Thymus (tissue), 11 donors: ENCODE data around the gene BMS1. TPM values are rescaled to one million over a fixed set of nuclear protein-coding genes. Genes with fewer than 3 reads are reported as not detected.

Experiments
- DNase-seq, 9 donors: peaks; one replicate each; pipeline ENCODE4 v3.0.0-alpha.2; 2013; ENCODE audit warnings: low spot score in 9 of 9, low read depth in 6 of 9, missing footprints in 1 of 9
- H3K27ac ChIP-seq, 2 donors: one replicate each; pipeline ENCODE4 v1.5.1; 2013; ENCODE audit warnings: control low read depth in 1 of 2, low read depth in 1 of 2, low read length in 1 of 2, mild to moderate bottlenecking in 1 of 2, moderate library complexity in 1 of 2
- H3K27me3 ChIP-seq, 2 donors: one replicate each; pipeline ENCODE4 v1.5.1; 2013; ENCODE audit warnings: low read length in 1 of 2; ENCODE audit not compliant: control insufficient read depth in 2 of 2, insufficient read depth in 1 of 2
- H3K36me3 ChIP-seq, 2 donors: one replicate each; pipeline ENCODE4 v1.5.1; 2013; ENCODE audit warnings: low read length in 1 of 2, mild to moderate bottlenecking in 1 of 2, moderate library complexity in 1 of 2; ENCODE audit not compliant: control insufficient read depth in 2 of 2, insufficient read depth in 2 of 2
- H3K4me1 ChIP-seq, 2 donors: one replicate each; pipeline ENCODE4 v1.5.1; 2013; ENCODE audit warnings: low read length in 2 of 2; ENCODE audit not compliant: control insufficient read depth in 2 of 2, insufficient read depth in 2 of 2
- H3K4me3 ChIP-seq, 2 donors: one replicate each; pipeline ENCODE4 v1.5.1; 2013; ENCODE audit warnings: low read length in 2 of 2, control low read depth in 1 of 2, mild to moderate bottlenecking in 1 of 2
- H3K9me3 ChIP-seq, 2 donors: one replicate each; pipeline ENCODE4 v1.5.1; 2013; ENCODE audit warnings: low read length in 1 of 2, mild to moderate bottlenecking in 1 of 2; ENCODE audit not compliant: control insufficient read depth in 2 of 2, insufficient read depth in 1 of 2
- WGBS: extraction: QIAGEN DNeasy Blood & Tissue Kit; methylation state at CpG from one replicate; pipeline ENCODE4 v1.1.7; 2013; 5-methylcytosine and 5-hydroxymethylcytosine counted together
- polyA plus RNA-seq: library from polyadenylated mRNA; stranded (reverse); fragments of 200-250 nt; gene quantifications from one replicate; pipeline ENCODE4 v1.2.3, GENCODE V29; 2013
- total RNA-seq: library from RNA; stranded (reverse); fragments of 120-200 nt; gene quantifications from one replicate; pipeline ENCODE4 v1.2.4, GENCODE V29; 2013
- donor health status: healthy.

The BMS1 gene
- total and polyA plus RNA-seq, 2 donors = 10.1 to 15.0 TPM

DNA sequence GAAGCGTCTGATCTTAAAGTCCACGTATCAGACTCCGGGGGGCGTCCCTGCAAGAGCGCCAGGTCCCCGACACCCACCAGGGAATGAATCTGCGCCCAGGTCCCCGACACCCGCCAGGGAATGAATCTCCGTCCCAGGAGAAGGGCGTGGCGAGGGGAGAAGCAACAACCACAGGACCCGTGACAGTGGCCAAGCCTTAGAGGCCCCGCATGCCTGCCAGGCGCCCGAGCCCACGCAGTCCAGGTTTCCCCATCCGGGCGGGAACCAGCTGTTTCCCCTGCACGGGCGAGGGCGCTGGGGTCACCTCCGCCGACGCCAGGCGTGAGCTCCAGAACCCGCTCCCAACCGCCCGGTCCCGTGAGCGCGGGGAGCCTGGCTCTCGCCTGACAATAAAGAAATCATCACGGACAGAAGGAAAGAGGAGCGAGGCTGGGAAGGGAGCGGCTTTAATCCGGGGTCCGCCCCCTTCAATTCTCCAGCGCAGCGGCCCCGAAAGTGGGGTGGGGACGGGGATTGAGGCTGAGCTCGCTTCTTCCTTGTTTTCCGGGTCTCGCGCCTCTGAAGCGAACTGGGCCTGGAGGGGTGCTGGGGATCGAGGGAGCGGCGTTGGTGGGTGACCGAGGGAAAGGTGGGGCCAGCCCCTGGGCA is 29.0 kb upstream of the BMS1 start:
- peak in 1 of 9 donors; percentile 2 for DNase-seq

DNA sequence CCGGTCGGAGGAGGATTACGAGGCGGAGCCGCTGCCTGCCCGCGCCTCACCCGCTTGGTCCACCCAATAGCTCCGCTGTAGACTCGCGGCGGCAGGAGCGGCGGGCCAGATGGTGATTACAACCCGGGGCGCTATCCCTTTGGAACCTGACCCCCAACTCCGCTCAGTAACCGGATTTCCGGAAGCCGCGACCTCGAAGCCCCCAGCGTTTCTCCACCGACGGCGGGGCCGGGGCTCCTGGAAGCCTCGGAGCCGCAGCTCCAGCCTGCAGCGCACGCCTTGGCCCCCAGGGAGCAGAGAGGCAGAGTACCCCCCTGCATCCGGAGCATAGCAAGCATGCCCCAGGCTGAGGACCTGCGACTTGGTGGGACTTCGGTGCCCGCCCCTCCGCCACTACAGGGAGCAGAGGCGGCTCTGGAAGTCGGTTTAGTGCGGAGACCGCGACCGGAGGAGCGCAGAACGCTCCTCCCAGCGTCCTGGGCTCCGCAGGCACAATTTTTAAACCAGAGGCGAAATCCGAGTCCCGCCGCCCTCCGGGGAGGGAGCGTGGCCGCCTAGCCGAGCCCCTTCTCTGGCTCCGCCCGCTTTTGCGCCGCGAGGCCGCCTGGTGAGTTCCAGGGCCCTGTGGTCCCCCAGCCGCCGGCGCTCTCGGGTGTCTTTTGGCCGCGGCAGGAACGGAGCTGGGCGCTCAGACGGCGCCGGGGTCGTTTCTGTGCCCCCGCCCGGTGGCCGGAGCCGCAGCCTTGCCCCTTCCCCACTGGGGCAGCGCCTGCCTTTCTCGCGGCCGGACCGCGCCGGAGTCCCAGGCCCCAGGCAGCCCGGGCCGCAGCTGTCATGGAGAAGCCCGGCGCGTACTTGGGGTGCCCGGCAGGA is 28.2 kb upstream of the BMS1 start:
- DNase-seq = peak in 2 of 9 donors; percentile 14 to 29

More for the DNA sequence above, 29.0 kb upstream of the BMS1 start:
- peak overlapping the region; percentile 24 to 34 for H3K4me3 ChIP-seq
- H3K4me1 ChIP-seq = peaks cover 3 to 13% of the 10 kb centered on the region in 2 donors
- peaks cover 46 to 74% of the 10 kb centered on the region in 2 donors for H3K27me3 ChIP-seq
- H3K27ac ChIP-seq = no peak overlapping the region
- H3K36me3 ChIP-seq = no peaks in the 10 kb centered on the region
- no peaks in the 10 kb centered on the region for H3K9me3 ChIP-seq
- WGBS = 2% methylated on average over 51 of the region's 51 CpGs

DNA sequence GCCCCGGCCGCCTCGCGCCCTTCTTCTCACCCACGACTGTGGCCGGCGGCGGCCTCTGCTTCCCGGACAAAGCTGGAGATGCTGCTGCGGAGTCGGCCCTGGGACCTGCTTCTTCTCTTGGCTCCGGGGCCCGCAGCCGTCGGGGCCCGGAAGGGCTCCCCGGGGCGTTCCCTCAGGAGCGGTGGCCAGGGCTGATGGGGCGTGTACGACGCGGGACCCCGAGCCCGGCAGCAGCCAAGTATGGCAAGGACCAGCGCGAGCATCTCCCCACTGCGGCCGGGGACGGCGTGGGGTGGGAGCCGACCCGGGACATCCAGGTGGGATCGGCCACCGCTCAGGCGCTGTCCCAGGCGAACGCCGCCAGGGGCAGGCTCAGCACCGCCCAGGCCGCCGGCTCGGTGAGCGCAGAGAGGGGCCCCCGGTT is 27.6 kb upstream of the BMS1 start:
- H3K27ac ChIP-seq = no peak overlapping the region
- peak overlapping the region in 1 of 2 donors; percentile 34 for H3K4me3 ChIP-seq
- H3K9me3 ChIP-seq = no peaks in the 10 kb centered on the region
- H3K36me3 ChIP-seq = no peaks in the 10 kb centered on the region
- H3K4me1 ChIP-seq = peaks cover 3 to 13% of the 10 kb centered on the region in 2 donors
- H3K27me3 ChIP-seq = peaks cover 46 to 74% of the 10 kb centered on the region in 2 donors
- DNase-seq = no peak
- WGBS = 5% methylated on average over 45 of the region's 45 CpGs

More for the DNA sequence above, 28.2 kb upstream of the BMS1 start:
- Histone ChIP-seq H3K9me3 (no peaks in the 10 kb centered on the region), H3K27me3 (peaks cover 46 to 74% of the 10 kb centered on the region in 2 donors), H3K36me3 (no peaks in the 10 kb centered on the region), H3K27ac (no peak overlapping the region), H3K4me1 (peaks cover 3 to 13% of the 10 kb centered on the region in 2 donors), H3K4me3 (peak overlapping the region; percentile 24 to 34)
- WGBS = 2% methylated on average over 89 of the region's 89 CpGs

DNA sequence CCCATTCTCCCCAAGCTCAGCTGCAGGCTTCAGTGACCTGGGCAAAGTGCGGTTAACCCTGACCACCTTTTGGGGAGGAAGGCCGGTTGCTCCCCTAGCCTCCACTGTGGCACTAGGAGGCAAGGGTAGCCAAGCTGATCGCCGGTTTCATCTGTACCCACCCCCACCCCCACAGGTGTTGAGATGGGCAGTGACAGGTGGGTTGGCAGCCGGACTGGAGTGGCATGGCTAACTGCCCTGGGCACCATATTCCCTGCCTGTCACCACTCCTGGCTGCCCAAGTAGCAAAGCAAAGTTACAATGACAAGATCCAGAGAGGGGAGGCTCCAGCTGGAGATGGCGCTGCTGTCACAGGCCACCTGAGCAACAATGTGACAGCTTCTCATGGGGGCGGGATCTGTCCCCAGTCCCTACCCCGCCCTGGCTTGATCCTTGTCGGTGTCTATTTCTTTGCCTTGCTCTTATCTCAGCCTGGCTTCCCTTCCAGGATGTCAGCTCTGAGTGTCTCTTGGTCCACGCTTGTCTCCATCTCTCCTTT is 27.0 kb upstream of the BMS1 start:
- 73% methylated on average over 10 of the region's 10 CpGs for WGBS
- Histone ChIP-seq H3K36me3 (no peaks in the 10 kb centered on the region), H3K4me1 (peaks cover 3 to 13% of the 10 kb centered on the region in 2 donors), H3K4me3 (no peak overlapping the region), H3K27me3 (peaks cover 46 to 74% of the 10 kb centered on the region in 2 donors), H3K9me3 (no peaks in the 10 kb centered on the region), H3K27ac (no peak overlapping the region)
- no peak for DNase-seq

DNA sequence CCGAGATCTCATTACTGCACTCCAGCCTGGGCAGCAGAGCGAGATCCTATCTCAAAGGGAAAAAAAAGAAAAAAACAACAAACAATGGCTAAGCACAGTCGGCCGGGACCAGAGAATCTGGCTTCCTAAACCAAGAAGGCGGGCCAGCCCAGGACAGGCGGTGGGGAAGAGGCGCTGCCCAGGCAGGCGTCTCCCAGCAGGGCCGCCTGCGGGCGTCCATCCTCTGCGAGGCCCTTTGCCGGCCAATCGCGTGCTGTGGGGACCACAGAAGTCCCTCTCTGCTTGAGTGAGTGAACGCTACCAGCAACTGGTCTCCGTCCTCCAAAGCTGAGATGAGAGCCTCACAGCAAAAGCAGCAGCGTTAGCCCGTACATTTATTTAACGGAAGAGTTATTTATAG is 14.7 kb upstream of the BMS1 start:
- peaks cover 2 to 26% of the 10 kb centered on the region in 2 donors for H3K9me3 ChIP-seq
- WGBS = 92% methylated on average over 20 of the region's 20 CpGs
- no peak overlapping the region for H3K4me3 ChIP-seq
- H3K4me1 ChIP-seq = no peaks in the 10 kb centered on the region
- H3K27ac ChIP-seq = no peak overlapping the region
- no peak for DNase-seq
- no peaks in the 10 kb centered on the region for H3K36me3 ChIP-seq
- no peaks in the 10 kb centered on the region for H3K27me3 ChIP-seq

DNA sequence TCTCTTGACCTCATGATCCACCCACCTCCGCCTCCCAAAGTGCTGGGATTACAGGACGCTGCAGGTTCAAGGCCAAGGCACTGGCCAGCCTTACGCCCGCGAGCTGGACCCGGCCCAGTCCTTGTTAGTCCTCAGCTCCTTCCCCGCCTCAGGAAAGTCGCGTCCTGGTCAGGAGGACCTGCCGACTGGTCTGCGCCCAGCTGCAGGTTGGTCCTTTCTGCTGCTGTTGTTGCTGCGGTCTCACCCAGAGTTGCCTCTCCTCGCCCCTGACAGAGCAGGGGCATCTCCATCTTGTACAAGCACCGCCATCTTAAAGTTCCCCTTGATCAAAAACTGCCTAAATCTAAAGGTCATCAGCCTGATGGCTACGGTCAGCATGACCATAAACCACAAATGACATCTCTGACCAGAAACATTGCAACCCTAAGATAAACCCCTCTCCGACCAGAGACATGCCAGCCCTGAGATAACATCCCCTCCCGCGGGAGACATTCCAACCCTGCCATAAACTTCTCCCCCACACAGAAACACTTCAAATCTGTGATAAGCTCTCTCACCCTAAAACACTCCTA is 13.9 kb upstream of the BMS1 start:
- H3K27ac ChIP-seq = no peak overlapping the region
- peaks cover 2 to 30% of the 10 kb centered on the region in 2 donors for H3K9me3 ChIP-seq
- WGBS = 95% methylated on average over 18 of the region's 18 CpGs
- no peaks in the 10 kb centered on the region for H3K27me3 ChIP-seq
- no peak overlapping the region for H3K4me3 ChIP-seq
- no peaks in the 10 kb centered on the region for H3K4me1 ChIP-seq
- DNase-seq = no peak
- H3K36me3 ChIP-seq = no peaks in the 10 kb centered on the region

DNA sequence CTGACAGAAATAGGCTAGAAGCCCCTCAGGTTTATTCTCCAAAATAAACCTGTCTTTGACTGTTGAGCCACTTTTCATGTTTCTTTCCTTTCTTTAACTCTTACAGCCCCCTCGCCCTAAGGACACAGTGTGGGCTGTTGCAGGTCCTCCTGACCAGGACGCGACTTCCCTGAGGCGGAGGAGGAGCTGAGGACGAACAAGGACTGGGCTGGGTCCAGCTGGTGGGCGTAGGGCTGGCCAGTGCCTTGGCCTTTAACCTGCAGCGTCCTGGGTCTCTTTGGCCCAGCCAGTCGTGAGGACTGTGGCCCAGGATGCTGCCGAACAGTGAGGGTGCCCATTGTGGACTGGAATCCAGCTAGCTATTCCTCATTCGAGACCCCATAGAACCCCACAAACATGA is 13.4 kb upstream of the BMS1 start:
- Histone ChIP-seq H3K27me3 (no peaks in the 10 kb centered on the region), H3K4me1 (no peaks in the 10 kb centered on the region), H3K9me3 (peaks cover 2 to 30% of the 10 kb centered on the region in 2 donors), H3K27ac (no peak overlapping the region), H3K36me3 (no peaks in the 10 kb centered on the region), H3K4me3 (no peak overlapping the region)
- no peak for DNase-seq
- 94% methylated on average over 10 of the region's 10 CpGs for WGBS

DNA sequence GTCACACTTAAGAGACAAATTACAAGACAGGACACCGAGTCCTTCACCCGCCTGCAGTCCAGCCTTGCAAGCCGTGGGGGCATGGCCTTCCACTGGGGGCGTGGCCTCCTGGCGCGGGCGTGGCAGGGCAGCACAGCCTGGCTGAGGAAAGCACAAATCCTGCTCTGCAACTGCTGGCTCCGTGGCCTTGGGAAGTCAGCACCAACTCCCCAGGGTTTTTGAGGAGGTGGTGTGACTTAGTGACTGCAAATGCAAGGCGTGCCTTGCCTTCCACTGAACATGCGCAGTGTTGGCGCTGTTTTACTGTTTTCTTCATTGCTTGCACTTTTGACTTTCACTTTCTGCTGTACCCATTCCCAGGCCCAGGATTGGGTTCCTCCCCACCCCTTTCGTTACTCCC is 12.9 kb upstream of the BMS1 start:
- DNase-seq = no peak
- Histone ChIP-seq H3K9me3 (peaks cover 2 to 30% of the 10 kb centered on the region in 2 donors), H3K4me1 (no peaks in the 10 kb centered on the region), H3K4me3 (no peak overlapping the region), H3K36me3 (no peaks in the 10 kb centered on the region), H3K27ac (no peak overlapping the region), H3K27me3 (no peaks in the 10 kb centered on the region)
- WGBS = 94% methylated on average over 12 of the region's 12 CpGs
